Heart right ventricle (tissue), 16 donors: ENCODE results near the gene NSFL1C. TPM values are rescaled to one million over a fixed set of nuclear protein-coding genes. Genes with fewer than 3 reads are reported as not detected.

Source experiments
- ATAC-seq, 8 donors: fragments of 200-7000 bp; cut with Tn5 transposase; one replicate each; pipeline ENCODE4 v1.9.1; 2020; ENCODE audit warnings: mild to moderate bottlenecking in 8 of 8, moderate library complexity in 8 of 8, moderate number of reproducible peaks in 1 of 8
- DNase-seq, 2 donors: peaks; one replicate each; pipeline ENCODE4 v3.0.0-alpha.2; 2020
- H3K27ac ChIP-seq, 10 donors: fragments of 200-600 bp; sonication (generic) in 2 of 10; one replicate each; pipeline versions ENCODE4 v1.5.0 to v1.8.0; 2020 to 2022; ENCODE audit warnings: mild to moderate bottlenecking in 3 of 10
- H3K27me3 ChIP-seq, 7 donors: fragments of 200-600 bp; one replicate each; pipeline ENCODE4 v1.8.0; 2021 to 2022; ENCODE audit warnings: mild to moderate bottlenecking in 2 of 7
- H3K36me3 ChIP-seq, 9 donors: fragments of 200-600 bp; sonication (generic) in 1 of 9; one replicate each; pipeline versions ENCODE4 v1.5.0 to v1.8.0; 2020 to 2022; ENCODE audit warnings: mild to moderate bottlenecking in 2 of 9
- H3K4me1 ChIP-seq, 9 donors: fragments of 200-600 bp; sonication (generic) in 1 of 9; one replicate each; pipeline versions ENCODE4 v1.5.0 to v1.8.0; 2020 to 2022; ENCODE audit warnings: mild to moderate bottlenecking in 4 of 9
- H3K4me3 ChIP-seq, 10 donors: fragments of 200-600 bp; sonication (generic) in 2 of 10; one replicate each; pipeline versions ENCODE4 v1.5.0 to v1.8.0; 2020 to 2022; ENCODE audit warnings: mild to moderate bottlenecking in 7 of 10, moderate library complexity in 2 of 10
- H3K9me3 ChIP-seq, 11 donors: fragments of 200-600 bp in 10 of 11; sonication (generic) in 2 of 11; one replicate each; pipeline versions ENCODE4 v1.5.0 to v1.8.0; 2013 to 2022; ENCODE audit warnings: mild to moderate bottlenecking in 2 of 11, control low read depth in 1 of 11, moderate library complexity in 1 of 11
- WGBS, 2 donors: extraction: QIAGEN DNeasy Blood & Tissue Kit; methylation state at CpG; one replicate each; pipeline ENCODE4 v1.1.7; 2013; ENCODE audit warnings: inconsistent platforms in 1 of 2; 5-methylcytosine and 5-hydroxymethylcytosine counted together
- intact Hi-C, 10 donors: fragments of 100-400 bp; cut with DNase I; formaldehyde crosslinking; loops; one replicate each; pipeline versions ENCODE4 v1.11.1 to v1.14.2; 2022
- polyA plus RNA-seq, 2 donors: library from polyadenylated mRNA; stranded (reverse); fragments of 200-250 nt; gene quantifications; one replicate each; pipeline ENCODE4 v1.2.3, GENCODE V29; 2013
- total RNA-seq, 10 donors: library from RNA; stranded (reverse); fragmentation: NEBNext Ultra II Directional in 3 of 10; extraction: Animal tissue kit (Norgen Biotek cat#: 25700) in 3 of 10; gene quantifications; one replicate each; pipeline versions ENCODE4 v1.2.1 to v1.2.4, GENCODE V29; 2021 to 2023
- TF ChIP-seq, protein P1 (sequence below), 9 donors: fragments of 200-600 bp; sonication (generic) in 2 of 9; IDR thresholded peaks; one replicate each; pipeline versions ENCODE4 v1.5.0 to v1.8.0; 2021 to 2022; ENCODE audit warnings: antibody characterized with exemption in 9 of 9, mild to moderate bottlenecking in 5 of 9, moderate library complexity in 1 of 9
- donor health status: Arrhythmogenic right ventricular cardiomyopathy.
- donor health status: ischemic (EF 13 %, LVEDD 7.1; RV severe dilation, severe dysfunction).
- donor health status: healthy with polysubstance abuse.
- donor health status: DM: no; HTN: yes; CAD: no.
- donor health status: DM: no; HTN: no; CAD: no.
- donor health status: ischemic (EF 25% LVEDD 6.9; RV normal size, moderate dysfunction).
- donor health status: ischemic (EF 25% LVEDD 5.7; RV mildly dilated, moderate dysfunction).
- donor health status: healthy.
- donor health status: DM: yes; HTN: yes; CAD: no.
- donor health status: Ischemic cardiomyopathy.
- donor health status: ischemic (EF 35%, LVEDD 5.7; RV mildly dilated, moderate dysfunction).
- donor health status: nonischemic (EF 11% LVEDD 7.7; RV severe dilation, severe dysfunction).
- donor health status: DM: yes; HTN: yes; CAD: no.
- donor health status: PGD.
- donor health status: ischemic (EF 29% LVEDD 5.4; RV normal size, mild dysfunction).
- donor health status: nonischemic (EF 23%, LVEDD 6.1; RV moderate dilation, normal function).

Gene NSFL1C
- total and polyA plus RNA-seq, 12 donors = 39.4 to 75.6 (median 62.7) TPM

DNA sequence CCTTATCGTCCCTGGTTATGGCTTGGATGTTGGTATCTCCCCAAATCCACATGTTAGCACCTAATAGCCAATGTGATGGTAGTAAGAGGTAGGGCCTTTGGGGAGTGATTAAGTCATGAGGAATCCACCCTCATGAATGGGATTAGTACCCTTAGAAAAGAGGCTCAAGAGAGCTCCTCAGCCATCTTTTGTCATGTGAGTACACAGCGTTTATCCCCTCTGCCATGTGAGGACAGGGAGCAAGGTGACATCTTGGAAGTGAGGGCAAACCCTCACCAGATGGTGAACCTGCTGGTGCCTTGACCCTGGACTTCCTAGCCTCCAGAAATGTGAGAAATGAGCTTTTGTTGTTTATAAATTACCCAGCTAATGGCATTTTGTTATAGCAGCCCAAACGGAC is 40.6 kb upstream of the NSFL1C start:
- 74 to 80% methylated on average over 3 of the region's 3 CpGs for WGBS, 2 donors
- no peak overlapping the region for H3K27ac ChIP-seq
- ATAC-seq (no peak), DNase-seq (no peak)
- no peaks in the 10 kb centered on the region for H3K36me3 ChIP-seq
- TF ChIP-seq, protein P1, sequence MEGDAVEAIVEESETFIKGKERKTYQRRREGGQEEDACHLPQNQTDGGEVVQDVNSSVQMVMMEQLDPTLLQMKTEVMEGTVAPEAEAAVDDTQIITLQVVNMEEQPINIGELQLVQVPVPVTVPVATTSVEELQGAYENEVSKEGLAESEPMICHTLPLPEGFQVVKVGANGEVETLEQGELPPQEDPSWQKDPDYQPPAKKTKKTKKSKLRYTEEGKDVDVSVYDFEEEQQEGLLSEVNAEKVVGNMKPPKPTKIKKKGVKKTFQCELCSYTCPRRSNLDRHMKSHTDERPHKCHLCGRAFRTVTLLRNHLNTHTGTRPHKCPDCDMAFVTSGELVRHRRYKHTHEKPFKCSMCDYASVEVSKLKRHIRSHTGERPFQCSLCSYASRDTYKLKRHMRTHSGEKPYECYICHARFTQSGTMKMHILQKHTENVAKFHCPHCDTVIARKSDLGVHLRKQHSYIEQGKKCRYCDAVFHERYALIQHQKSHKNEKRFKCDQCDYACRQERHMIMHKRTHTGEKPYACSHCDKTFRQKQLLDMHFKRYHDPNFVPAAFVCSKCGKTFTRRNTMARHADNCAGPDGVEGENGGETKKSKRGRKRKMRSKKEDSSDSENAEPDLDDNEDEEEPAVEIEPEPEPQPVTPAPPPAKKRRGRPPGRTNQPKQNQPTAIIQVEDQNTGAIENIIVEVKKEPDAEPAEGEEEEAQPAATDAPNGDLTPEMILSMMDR (IDR thresholded peaks at IDR 0.05) = no peak
- no peak overlapping the region for H3K4me3 ChIP-seq
- H3K27me3 ChIP-seq = peaks cover 0 to 13% (median 9%) of the 10 kb centered on the region in 7 donors
- intact Hi-C loops = loop anchor here in 1 of 10 donors (10.0 kb wide), 1 partner anchor 228 kb away; no protein-coding TSS in a partner anchor
- H3K4me1 ChIP-seq = peaks cover 0 to 6% (median 0%) of the 10 kb centered on the region in 9 donors
- H3K9me3 ChIP-seq = peaks cover 0 to 8% (median 0%) of the 10 kb centered on the region in 11 donors

DNA sequence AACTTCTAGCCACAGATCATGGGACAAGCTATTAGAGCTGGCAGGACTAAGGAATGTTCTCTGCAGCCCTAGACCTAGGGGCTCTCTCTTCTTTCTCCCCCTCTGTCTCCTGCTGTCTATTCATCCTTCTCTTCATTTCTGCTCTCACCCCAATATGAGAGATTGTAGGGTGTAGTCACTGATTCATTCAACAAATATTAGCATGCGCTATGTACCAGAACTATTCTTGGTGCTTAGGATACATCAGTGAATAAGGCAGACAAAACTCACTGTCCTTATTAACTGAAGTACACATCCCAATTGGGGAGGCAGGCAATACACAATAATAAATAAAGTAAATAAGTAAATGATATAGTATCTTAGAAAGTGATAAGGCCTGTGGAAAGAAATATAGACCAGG is 39.2 kb upstream of the NSFL1C start:
- DNase-seq = no peak
- Histone ChIP-seq H3K4me3 (no peak overlapping the region), H3K9me3 (peaks cover 0 to 9% (median 0%) of the 10 kb centered on the region in 11 donors), H3K4me1 (peaks cover 0 to 6% (median 0%) of the 10 kb centered on the region in 9 donors), H3K27me3 (peaks cover 0 to 11% (median 9%) of the 10 kb centered on the region in 7 donors), H3K36me3 (no peaks in the 10 kb centered on the region), H3K27ac (no peak overlapping the region)
- intact Hi-C loops = loop anchor here in 1 of 10 donors (10.0 kb wide), 1 partner anchor 229 kb away; no protein-coding TSS in a partner anchor
- TF ChIP-seq, protein P1 (IDR thresholded peaks at IDR 0.05) = no peak
- 59 to 68% methylated on average over 1 of the region's 1 CpG for WGBS, 2 donors
- ATAC-seq = no peak

DNA sequence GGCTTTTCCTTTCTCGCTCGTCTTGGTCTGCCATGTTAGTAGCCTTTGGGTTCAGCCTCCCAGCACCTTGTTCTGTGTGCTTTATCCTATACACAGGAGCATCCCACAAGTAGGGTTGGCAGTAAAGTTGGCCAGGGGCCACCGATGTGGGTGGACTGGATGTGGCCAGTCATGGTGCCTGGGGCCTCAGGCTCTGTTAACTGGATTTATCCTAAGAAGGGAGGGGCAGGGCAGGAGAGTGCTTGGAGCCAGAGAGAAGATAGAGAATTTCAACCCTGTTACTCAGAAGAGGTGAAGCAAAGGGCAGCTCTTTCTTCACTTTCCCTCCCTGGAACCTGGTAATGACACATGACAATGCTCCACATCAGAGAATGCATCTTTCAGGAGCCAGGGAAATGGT is 38.7 kb upstream of the NSFL1C start:
- WGBS, 2 donors = 72 to 87% methylated on average over 3 of the region's 3 CpGs
- H3K27ac ChIP-seq = no peak overlapping the region
- ATAC-seq = no peak
- no peak overlapping the region for H3K4me3 ChIP-seq
- H3K36me3 ChIP-seq = no peaks in the 10 kb centered on the region
- intact Hi-C loops = loop anchor here in 1 of 10 donors (10.0 kb wide), 1 partner anchor 229 kb away; no protein-coding TSS in a partner anchor
- no peak for DNase-seq
- H3K27me3 ChIP-seq = peaks cover 0 to 11% (median 9%) of the 10 kb centered on the region in 7 donors
- H3K9me3 ChIP-seq = peaks cover 0 to 9% (median 0%) of the 10 kb centered on the region in 11 donors
- TF ChIP-seq, protein P1 (IDR thresholded peaks at IDR 0.05) = no peak
- peaks cover 0 to 6% (median 0%) of the 10 kb centered on the region in 9 donors for H3K4me1 ChIP-seq

DNA sequence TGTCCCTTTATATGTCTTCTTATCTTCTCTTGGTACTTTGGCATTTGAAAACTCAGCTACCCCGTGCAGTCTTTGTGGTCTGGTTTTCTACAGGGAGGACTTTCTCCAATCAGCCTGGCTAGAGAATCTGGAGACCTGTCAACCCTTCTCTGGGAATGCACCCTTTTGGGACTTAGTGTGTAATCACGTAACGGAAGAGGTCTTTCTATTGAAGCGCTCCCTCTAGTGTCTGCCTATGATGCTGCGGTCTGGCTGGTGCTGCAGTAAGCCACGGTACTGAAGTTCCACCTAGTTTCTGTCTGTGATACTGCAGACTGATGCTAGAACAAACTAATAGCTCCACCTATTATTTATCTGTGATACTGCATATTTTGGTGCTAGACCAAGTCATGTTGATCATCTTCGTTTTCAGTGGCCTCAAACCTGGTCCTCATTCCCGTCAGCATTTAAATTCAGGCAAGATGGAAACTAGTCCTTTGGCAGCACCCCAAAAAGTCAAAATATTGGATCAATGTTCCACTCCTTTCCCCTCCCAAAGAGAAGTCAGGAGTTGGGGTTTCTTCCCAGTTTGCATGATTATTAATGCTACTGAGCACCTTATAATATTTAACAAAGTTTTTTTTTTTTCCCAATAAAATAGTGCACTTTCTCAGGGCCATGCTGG is 37.0 kb upstream of the NSFL1C start:
- TF ChIP-seq, protein P1 (IDR thresholded peaks at IDR 0.05) = peak; percentile 53 to 97 (median 78)
- Histone ChIP-seq H3K9me3 (peaks cover 0 to 9% (median 0%) of the 10 kb centered on the region in 11 donors), H3K27ac (no peak overlapping the region), H3K27me3 (peaks cover 0 to 16% (median 10%) of the 10 kb centered on the region in 7 donors), H3K4me3 (no peak overlapping the region), H3K4me1 (peaks cover 0 to 6% (median 0%) of the 10 kb centered on the region in 9 donors), H3K36me3 (no peaks in the 10 kb centered on the region)
- intact Hi-C loops = loop anchor here in 1 of 10 donors (10.0 kb wide), 1 partner anchor 231 kb away; no protein-coding TSS in a partner anchor
- DNase-seq (peak; percentile 41 to 76), ATAC-seq (peak; percentile 69 to 96 (median 93))
- 1 to 2% methylated on average over 8 of the region's 8 CpGs for WGBS, 2 donors
